Midbrain (tissue), 1 donor: ENCODE data around the gene NHLRC4.
A peak's percentile ranks its signal among the peaks of the same experiment; 100 is the strongest.

Experiments used
- DNase-seq: peaks from one replicate; lab custom pipeline; 2025; lab: John Stamatoyannopoulos, UW

Gene NHLRC4

GRCh38 chr16:530111-530817 lies 36.5 kb upstream of the NHLRC4 start:
- no peak for DNase-seq

DNA sequence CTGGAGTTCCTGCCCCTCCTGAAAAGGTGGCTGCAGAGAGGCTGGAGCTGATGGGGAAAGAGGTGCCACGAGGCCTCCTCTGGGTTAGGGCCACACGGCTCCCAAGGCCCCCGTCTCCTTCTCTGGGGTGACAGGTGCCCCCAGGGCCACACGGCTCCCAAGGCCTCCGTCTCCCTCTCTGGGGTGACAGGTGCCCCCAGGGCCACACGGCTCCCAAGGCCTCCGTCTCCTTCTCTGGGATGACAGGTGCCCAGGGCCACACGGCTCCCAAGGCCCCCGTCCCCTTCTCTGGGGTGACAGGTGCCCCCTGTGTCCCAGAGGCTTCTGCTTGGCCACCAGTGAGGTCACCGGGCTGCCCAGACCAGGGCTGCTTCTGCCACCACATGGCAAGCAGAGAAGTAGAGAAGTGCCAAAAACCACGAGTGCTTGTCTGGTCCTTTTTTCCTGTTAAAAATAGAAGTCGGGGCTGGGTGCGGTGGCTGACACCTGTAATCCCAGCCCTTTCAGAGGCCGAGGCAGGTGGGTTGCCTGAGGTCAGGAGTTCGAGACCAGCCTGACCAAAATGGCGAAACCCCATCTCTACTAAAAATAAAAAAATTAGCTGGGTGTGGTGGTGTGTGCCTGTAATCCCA lies 35.2 kb upstream of the NHLRC4 start:
- DNase-seq, result no peak

GRCh38 chr16:533391-534123 lies 33.2 kb upstream of the NHLRC4 start:
- no peak for DNase-seq

DNA sequence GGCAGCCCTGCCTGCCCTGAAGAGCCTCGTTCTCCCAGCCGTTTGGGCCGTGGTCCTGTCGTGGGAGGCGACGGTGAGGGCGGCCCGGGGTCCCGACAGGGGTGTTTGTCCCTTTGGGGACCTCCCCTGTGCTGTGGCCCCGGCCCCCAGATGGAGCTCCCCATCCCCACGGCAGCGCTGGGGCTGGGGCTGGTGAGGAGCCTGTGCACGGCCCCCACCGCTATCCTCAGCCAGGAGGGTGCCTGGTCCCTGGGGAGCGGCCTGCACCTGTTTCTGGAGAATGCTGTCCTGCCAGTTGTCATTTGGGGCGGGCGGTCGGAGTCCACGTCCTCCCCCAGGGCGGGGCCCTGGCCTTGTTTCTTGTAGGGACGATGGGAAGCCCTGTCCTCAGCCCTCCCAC lies 32.7 kb upstream of the NHLRC4 start:
- DNase-seq, result no peak

DNA sequence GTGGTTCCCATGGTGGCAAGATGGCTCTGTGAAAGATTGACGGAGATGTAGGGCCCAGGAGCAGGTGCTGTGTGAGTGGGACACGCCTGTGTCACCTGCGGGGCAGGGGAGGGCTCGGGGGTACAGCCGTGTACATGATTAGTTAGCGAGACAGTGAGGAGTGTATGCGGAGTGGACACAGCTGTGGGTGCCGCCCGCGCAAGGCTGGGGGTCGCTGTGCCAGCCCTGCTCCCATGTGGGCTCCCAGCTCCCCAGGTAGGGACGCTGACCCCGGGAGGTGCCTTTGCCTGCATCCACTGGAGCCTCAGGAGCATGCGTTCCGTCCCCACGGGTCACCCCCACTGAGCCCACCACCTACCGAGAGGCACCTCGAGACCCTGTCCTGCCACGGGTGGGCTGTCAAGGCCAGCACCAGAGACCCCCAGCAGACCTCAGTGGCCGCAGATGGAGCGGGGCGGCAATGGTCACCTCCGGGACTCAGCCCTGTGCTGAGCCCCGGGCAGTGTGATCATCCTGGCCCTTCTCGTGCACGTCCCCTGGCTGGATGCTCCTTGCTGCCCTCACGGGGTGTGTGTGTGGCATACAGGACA lies 31.9 kb upstream of the NHLRC4 start:
- no peak for DNase-seq

- DNase-seq, result no peak
Observed at GRCh38 chr16:535446-536405, 31.1 kb upstream of the NHLRC4 start.

GRCh38 chr16:536746-537145 lies 30.1 kb upstream of the NHLRC4 start:
- DNase-seq, result no peak

- no peak for DNase-seq
Observed at GRCh38 chr16:537415-538335, 29.1 kb upstream of the NHLRC4 start.

GRCh38 chr16:539901-540530 lies 26.8 kb upstream of the NHLRC4 start:
- no peak for DNase-seq

- DNase-seq, result no peak
Observed at GRCh38 chr16:540645-541340, 26.0 kb upstream of the NHLRC4 start.

GRCh38 chr16:543301-544164 lies 23.3 kb upstream of the NHLRC4 start:
- no peak for DNase-seq

DNA sequence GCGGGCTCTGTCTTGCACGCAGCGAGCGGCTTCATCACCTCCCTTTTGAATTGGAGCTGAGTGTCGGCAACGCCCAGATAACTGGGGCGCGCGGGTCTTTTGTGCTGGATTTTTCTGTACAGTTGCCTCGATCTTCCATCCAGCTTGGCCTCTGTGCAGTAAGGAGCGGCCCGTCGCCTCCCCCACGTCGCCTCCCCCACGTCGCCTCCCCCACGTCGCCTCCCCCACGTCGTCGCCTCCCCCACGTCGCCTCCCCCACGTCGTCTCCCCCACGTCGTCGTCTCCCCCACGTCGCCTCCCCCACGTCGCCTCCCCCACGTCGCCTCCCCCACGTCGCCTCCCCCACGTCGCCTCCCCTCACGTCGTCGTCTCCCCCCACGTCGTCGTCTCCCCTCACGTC lies 22.3 kb upstream of the NHLRC4 start:
- no peak for DNase-seq

DNA sequence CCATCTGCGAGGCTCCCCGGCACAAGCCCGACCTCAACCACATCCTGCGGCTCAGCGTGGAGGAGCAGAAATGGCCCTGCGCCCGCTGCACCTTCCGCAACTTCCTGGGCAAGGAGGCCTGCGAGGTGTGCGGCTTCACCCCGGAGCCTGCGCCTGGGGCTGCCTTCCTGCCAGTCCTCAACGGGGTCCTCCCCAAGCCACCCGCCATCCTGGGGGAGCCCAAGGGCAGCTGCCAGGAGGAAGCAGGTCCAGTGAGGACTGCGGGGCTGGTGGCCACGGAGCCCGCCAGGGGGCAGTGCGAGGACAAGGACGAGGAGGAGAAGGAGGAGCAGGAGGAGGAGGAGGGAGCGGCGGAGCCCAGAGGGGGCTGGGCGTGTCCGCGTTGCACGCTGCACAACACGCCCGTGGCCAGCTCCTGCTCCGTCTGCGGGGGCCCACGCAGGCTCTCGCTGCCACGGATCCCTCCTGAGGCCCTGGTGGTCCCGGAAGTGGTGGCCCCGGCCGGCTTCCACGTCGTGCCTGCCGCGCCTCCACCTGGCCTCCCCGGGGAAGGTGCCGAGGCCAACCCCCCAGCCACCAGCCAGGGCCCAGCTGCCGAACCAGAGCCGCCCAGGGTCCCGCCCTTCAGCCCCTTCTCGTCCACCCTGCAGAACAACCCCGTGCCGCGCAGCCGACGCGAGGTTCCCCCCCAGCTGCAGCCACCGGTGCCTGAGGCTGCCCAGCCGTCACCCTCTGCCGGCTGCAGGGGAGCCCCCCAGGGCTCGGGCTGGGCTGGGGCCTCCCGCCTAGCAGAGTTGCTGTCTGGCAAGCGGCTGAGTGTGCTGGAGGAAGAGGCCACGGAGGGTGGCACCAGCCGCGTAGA lies 19.7 kb upstream of the NHLRC4 start:
- DNase-seq, result peak; percentile 21

GRCh38 chr16:548586-548985 lies 18.2 kb upstream of the NHLRC4 start:
- DNase-seq, result no peak

GRCh38 chr16:549544-550263 lies 17.1 kb upstream of the NHLRC4 start:
- no peak for DNase-seq

GRCh38 chr16:551210-551609 lies 15.6 kb upstream of the NHLRC4 start:
- DNase-seq, result no peak

DNA sequence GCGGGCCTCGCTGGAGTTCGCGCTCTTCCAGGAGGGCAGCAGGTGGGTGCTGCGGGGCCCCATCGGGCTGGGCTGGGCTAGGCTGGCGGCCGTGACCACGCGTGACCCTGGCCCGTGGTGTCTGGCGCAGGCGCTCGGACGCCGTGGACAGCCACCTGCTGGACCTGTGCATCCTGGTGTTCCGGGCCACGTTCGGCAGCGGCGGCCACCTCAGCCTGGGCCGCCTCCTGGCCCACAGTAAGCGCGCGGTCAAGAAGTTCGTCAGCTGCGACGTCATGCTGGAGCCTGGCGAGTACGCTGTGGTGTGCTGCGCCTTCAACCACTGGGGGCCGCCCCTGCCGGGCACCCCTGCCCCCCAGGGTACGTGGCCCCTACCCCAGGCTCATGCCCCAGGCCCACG lies 14.6 kb upstream of the NHLRC4 start:
- DNase-seq, result no peak
